ENCODE results near the gene ANAPC13.
A peak's percentile ranks its signal among the peaks of the same experiment; 100 is the strongest.

ANAPC13 gene

GRCh38 chr3:134449951-134450350, 35.8 kb downstream of the ANAPC13 start:
- DNase-seq (ENCODE audit: low read depth) = no peak

GRCh38 chr3:134449277-134449676, 36.5 kb downstream of the ANAPC13 start:
- DNase-seq (ENCODE audit: low read depth) = peak; percentile 70

GRCh38 chr3:134448664-134449063, 37.1 kb downstream of the ANAPC13 start:
- no peak for DNase-seq (ENCODE audit: low read depth)

DNA sequence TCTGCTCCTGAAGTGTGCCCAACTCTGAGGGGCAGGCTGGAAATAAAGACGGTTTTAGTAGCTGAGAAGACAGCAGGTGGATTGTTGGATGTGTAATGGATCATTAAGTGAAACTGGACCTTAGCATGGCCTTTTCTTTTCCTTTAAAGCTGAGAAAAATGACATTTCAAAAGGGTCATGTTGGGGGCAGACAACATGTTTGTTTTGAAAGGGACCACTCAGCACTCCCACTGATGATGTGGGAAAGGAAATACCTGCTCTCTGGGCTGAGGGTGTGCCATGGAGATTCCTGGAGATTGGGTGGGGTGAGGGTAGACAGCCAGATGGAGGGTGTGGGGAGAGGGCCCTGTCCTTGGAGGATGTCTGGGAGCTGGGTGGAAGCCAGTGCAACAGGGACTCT, 38.4 kb downstream of the ANAPC13 start:
- no peak for DNase-seq (ENCODE audit: low read depth)

DNA sequence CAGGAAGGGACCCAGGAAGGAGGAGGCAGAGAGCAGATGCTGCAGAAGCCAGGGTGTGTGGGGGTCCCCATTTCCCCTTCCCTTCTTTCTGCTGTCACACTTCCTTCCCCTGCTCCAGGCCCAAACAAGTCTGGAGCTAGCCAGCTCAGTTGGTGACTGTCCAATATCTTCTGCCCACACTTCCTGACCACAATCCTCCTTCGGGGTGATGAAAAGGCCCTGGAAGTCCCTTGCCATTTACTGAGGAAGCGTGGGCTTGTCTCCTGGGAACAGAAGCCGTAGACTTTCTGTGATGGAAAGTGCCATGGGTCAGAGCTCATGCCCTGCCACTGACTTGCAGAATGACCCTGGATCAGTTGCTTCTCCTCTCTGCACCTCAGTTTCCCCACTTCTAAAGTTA, 39.0 kb downstream of the ANAPC13 start:
- DNase-seq (ENCODE audit: low read depth) = peak; percentile 71

GRCh38 chr3:134445636-134446035, 40.1 kb downstream of the ANAPC13 start:
- no peak for DNase-seq (ENCODE audit: low read depth)

DNA sequence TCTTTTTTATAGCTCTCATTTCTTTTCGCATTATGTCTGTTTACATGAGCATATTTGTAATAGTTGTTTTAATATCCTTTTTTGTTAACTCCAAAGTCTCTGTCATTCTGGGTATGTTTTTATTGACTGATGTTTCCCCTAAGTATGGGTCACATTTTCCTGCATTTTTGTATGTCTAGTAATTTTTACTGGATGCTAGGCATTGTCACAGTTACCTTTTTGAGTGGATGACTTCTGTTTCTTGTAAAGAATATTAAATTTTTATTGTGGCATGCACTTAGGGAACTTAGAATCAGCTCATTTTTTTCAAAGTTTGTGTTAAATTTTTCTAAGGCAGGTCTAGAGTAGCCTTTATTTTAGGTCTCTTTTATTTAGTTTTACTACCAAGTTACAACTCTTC, 40.7 kb downstream of the ANAPC13 start:
- no peak for DNase-seq (ENCODE audit: low read depth)

- DNase-seq (ENCODE audit: low read depth) = no peak
These were observed 44.0 kb downstream of the ANAPC13 start for GRCh38 chr3:134441821-134442220.

DNA sequence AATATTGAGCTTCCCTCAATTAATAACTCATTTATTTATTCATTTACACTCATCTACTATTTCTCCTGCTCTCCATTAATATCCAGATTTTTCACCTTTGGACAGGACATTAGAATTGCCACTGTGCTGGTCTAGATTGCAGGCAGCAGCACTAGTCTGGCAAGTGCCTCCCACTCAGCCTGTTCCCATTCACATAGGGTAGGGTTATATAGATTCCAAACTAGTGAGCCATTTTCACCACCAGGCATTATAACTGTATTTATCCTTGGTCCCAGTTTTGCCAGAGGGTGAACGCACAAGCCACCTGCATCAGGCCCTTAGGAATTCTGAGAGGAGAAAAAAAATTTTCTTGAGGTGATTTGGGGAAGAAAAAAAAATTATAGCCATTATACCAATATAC, 44.5 kb downstream of the ANAPC13 start:
- peak; percentile 72 for DNase-seq (ENCODE audit: low read depth)

DNA sequence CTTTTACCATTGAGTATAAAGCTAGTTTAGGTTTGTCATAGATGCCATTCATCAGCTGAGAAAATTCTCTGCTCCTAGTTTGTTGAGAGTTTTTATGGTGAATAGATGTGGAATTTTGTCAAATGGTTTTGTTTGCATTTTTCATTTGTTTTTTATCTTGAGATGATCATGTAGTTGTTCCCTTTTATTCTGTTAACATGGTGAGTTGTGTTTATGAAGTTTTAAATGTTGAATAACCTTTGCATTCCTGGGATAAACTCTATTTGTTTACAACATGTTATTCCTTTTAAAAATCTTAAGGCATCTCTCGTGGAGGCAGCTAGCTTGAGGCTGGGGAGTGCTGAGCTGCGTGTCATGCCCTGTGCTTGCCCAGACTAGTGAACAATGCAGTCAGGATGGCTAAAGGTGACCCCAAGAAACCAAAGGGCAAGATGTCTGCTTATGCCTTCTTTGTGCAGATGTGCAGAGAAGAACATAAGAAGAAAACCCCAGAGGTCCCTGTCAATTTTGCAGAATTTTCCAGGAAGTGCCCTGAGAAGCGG, 48.5 kb downstream of the ANAPC13 start:
- peak; percentile 28 for DNase-seq (ENCODE audit: low read depth)

- DNase-seq (ENCODE audit: low read depth) = no peak
These were observed 53.5 kb downstream of the ANAPC13 start for GRCh38 chr3:134432236-134432635.

- peak; percentile 68 for DNase-seq (ENCODE audit: low read depth)
These were observed 54.8 kb downstream of the ANAPC13 start for GRCh38 chr3:134430950-134431445.

DNA sequence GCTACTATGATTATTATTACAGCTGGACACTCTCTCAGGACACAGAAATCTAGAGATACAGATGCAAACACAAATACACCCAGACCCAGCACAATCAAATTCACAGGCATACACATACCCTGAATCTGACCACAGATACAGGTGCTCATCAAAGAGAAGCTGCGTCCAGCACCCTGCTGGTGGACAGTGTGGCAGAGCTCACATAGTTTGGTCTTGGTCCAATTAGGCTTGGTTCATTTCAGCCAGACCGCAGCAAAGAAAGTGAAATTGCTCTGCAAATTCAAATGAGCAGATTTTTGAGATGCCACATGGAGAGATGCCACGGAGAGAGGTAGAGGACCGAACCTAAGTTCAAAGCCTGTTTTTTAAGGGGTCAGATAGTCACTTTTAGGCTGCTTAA, 55.6 kb downstream of the ANAPC13 start:
- DNase-seq (ENCODE audit: low read depth) = no peak

GRCh38 chr3:134428401-134428800, 57.4 kb downstream of the ANAPC13 start:
- DNase-seq (ENCODE audit: low read depth) = peak; percentile 43

Measured in ELR (cell line).